GM18499 (cell line): ENCODE data around the gene LRRC10B.

Source experiments
- ATAC-seq: cut with Tn5 transposase; IDR thresholded peaks from one replicate; pipeline ENCODE4 v1.9.1; 2021; ENCODE audit warnings: moderate number of reproducible peaks; ENCODE audit not compliant: insufficient read depth, unreplicated experiment

The LRRC10B gene

GRCh38 chr11:61542705-61543104, 34.2 kb downstream of the LRRC10B start:
- no peak for ATAC-seq

- ATAC-seq: no peak
Measured at GRCh38 chr11:61543606-61544306, 35.2 kb downstream of the LRRC10B start.

DNA sequence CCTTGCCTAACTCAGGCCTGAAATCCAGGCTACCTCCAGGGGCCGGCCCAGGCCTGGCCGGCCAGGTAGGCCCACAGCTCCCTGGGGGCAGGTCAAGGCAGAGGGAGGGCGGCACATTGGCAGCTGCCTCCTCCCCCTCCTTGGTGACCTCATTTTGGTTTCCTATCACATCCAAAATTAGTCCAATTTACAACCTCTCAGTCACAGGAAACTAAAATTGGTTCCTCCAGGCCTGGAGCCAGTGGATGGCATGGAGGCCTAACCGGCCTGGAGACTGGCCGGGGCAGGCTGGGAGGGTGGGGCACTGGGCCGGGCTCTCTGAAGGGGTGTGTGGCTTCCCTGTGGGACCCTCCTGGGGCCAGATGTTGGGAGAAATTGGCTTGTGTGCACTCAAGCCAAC, 35.9 kb downstream of the LRRC10B start:
- no peak for ATAC-seq

DNA sequence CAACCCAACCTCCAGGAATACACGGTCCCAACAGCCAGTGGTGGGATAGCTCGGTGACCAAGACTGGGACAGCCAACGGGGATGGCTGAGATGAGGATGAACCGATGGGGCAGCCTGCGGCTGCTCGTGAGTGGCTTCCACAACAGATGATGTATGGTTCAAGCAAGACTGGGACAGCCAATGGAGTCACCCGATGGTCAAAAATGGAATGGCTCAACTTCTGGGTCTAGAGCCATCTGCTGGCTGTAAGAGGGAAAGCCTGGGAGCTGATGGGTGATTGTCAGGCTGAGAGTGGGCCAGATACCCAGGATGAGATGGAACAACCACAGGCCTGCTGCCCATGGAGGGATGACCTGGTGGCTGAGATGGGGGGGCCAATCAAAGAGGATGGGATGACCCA, 36.8 kb downstream of the LRRC10B start:
- no peak for ATAC-seq

GRCh38 chr11:61545921-61546320, 37.4 kb downstream of the LRRC10B start:
- ATAC-seq: no peak

- no peak for ATAC-seq
Measured at GRCh38 chr11:61546663-61547062, 38.1 kb downstream of the LRRC10B start.

GRCh38 chr11:61547246-61547645, 38.7 kb downstream of the LRRC10B start:
- ATAC-seq: no peak

DNA sequence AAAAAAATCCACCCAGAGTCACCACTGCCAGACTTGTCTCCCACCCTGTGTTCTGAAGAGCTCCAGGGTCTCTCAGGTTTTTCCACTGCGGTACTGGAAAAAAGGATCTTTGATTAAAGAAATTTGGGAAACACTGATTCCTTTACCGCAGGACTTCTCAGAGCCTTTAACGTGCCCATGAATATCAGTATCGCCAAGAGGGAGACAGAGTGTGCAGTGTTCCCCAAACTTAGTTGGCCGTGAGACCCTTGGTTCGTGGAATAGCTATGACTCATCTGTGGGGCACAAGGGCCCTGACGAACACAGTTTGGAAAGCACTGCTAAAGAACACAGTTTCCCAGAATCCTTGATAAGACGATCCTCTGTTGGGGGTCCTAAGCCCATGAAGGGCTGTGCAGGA, 40.6 kb downstream of the LRRC10B start:
- no peak for ATAC-seq

GRCh38 chr11:61549662-61550568, 41.4 kb downstream of the LRRC10B start:
- ATAC-seq: no peak

DNA sequence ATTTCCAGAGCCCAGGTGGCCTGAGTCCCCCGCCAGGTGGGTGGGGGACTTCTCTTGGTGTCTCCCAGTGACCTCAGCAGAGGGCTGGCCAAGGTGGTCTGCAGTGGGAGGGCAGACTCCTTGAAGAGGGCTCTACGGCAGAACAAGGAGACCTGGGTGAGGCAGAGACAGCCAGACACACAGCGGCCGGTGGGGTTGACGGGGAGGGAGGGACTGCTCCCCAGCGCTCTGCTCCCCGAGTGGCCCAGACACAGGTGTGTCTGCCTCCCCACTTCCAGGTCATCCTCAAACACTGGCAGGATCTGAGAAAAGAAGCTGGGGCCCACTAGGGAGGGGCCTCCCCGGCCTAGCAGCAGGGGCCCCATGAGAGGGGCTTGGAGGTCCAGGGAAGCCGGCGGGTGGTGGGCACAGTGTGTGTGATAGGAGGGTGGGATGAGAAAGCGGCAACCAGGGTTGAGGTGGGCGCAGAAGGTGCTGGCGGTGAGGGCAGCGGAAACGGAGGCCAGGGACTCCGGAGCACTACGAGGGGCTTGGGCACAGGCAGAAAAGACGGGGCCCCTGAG, 42.2 kb downstream of the LRRC10B start:
- ATAC-seq: no peak

DNA sequence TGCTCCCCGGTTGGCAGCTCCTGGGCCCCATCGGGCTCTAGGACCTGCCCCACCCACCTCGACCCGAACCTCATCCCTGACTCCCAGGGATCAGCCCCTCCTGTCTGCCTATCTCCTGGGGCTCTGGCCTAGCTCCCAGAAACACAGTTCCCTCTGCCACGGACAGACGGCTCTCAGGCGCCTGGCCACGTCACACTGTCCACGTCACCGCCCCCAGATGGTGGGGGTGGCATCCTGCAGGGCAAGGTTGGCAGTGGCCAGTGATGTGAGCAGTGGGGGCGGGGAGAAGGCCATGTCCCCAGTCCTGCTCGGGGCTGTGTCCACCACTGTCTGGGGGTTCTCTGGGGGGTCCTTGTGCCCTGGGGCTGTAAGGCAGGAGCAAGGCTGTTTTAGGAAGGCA, 43.1 kb downstream of the LRRC10B start:
- ATAC-seq: no peak

GRCh38 chr11:61552108-61552635, 43.6 kb downstream of the LRRC10B start:
- no peak for ATAC-seq

- no peak for ATAC-seq
Measured at GRCh38 chr11:61553373-61554171, 45.0 kb downstream of the LRRC10B start.

DNA sequence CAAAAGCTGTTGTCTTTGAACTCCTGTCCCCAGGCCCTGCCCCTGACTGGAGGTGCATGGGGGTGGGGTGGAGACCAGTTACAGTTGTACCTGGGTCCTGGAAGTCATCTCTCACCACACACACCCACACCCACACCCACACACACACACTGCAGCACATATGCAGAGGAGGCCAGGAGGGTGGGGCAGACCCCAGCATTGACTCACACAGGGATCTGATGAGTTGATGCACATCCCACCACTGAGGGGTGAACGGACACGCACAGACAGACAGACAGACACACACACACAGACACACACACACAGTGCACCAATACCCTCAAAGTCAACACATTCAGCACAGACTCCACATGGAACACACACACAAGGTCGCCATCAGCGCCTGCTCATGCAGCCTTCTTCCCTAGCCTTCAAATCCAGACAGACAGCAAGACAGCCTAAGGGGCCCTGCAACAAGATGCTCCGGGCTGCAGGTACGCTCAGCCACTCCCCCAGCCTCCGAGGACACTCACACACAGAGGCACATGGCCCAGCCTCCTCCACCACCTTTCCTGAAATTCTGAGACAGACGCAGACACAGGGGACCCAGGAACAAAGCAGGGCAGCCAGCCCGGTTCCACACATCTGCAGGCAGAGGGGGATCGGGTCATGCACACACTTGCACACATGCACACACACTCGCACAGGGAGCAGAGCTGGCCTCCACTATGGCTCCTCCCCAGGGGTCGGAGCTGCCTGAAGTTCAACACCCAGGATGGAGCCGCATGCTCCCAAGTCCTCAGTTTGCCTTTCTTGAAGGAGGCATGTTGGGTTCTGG, 45.8 kb downstream of the LRRC10B start:
- no peak for ATAC-seq

- no peak for ATAC-seq
Measured at GRCh38 chr11:61555051-61555969, 46.8 kb downstream of the LRRC10B start.

DNA sequence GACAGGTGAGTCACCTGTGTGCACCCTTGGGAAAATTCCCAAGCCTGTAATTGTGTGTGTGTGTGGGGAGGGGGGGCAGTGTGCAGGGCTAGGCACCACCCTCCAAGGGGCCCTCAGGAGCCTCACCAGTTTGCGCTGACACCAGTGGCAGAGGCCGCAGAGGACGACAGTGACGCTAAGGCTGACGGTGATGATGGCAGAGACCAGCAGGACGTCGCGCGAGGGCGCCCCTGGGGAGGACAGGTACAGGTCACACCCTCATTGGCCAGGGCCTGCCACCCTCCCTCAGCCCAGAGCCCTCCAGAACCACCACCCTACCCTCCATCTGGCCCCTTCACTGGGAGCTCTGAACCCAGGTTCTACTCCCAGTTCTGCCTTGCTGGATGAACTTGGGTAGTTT, 47.4 kb downstream of the LRRC10B start:
- no peak for ATAC-seq

- no peak for ATAC-seq
Measured at GRCh38 chr11:61556621-61557020, 48.1 kb downstream of the LRRC10B start.
